Measurements from ENCODE around the gene BRINP3. TPM values are rescaled to one million over a fixed set of nuclear protein-coding genes. Genes with fewer than 3 reads are reported as not detected.

Gene BRINP3
- total and polyA plus RNA-seq, 3 experiments from 2014 or later = not detected

DNA sequence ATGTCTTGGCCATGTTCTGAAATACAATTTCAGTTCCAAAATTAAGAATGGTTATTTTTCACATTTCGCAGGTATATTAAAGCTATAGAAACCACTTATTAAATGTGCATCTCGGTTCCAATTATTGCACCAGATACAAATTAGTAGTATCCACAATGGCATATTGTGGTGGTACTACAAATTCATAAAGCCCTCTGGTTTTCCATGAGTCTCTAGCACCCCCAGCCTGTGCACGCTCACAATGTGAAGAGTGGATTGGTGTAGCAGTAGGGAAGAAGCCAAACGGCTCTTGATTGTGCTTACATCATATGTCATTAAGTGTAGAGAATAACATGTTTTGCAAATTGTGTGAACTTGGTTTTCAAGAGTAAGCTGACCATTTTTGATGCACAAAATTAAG, 1.9 kb upstream of the BRINP3 start:
- Mint-ChIP-seq H3K36me3 (no peaks in the 10 kb centered on the region), H3K4me3 (no peak overlapping the region), H3K27ac (no peak overlapping the region), H3K9me3 (peaks cover 3 to 18% (median 8%) of the 10 kb centered on the region in 5 donors), H3K27me3 (peaks cover 0 to 5% of the 10 kb centered on the region in 2 donors), H3K4me1 (peaks cover 0 to 5% (median 1%) of the 10 kb centered on the region in 3 donors)
- ChIA-PET POLR2A (no interaction called here), CTCF (no interaction called here)
- Histone ChIP-seq H3K27ac (ENCODE audit: low read depth, low read length) (no peak overlapping the region), H3K4me3 (ENCODE audit: low read length) (no peak overlapping the region), H3K4me1 (ENCODE audit: insufficient read depth, low read length) (no peaks in the 10 kb centered on the region), H3K36me3 (ENCODE audit: insufficient read depth, low read length) (no peaks in the 10 kb centered on the region), H3K27me3 (ENCODE audit: insufficient read depth, low read length, poor library complexity, severe bottlenecking) (no peaks in the 10 kb centered on the region), H3K9me3 (ENCODE audit: low read length) (no peaks in the 10 kb centered on the region)
- DNase-seq = no peak

DNA sequence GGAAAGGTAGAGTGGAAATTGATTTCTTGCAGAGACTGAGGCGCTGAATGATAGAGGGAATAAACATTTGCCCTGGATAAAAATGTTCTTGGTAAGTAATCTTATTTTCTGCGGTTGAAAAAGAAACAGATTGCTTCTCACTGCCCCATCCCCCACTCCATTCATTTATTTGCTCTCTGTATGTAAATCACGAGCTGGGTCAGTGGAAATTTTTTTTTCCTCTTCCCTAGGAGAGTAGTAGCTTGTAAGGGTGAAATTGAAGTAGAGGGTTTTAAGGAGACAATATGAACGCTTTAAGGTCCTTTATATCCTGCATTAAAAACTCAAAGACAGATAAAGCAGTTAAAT, 1.4 kb upstream of the BRINP3 start:
- no peak for DNase-seq
- POLR2A ChIA-PET = no interaction called here
- CTCF ChIA-PET = no interaction called here
- H3K4me1 ChIP-seq (ENCODE audit: insufficient read depth, low read length) = no peaks in the 10 kb centered on the region
- no peaks in the 10 kb centered on the region for H3K9me3 ChIP-seq (ENCODE audit: low read length)
- no peak overlapping the region for H3K4me3 ChIP-seq (ENCODE audit: low read length)
- no peak overlapping the region for H3K27ac ChIP-seq (ENCODE audit: low read depth, low read length)
- Mint-ChIP-seq H3K9me3 (peaks cover 4 to 20% (median 8%) of the 10 kb centered on the region in 5 donors), H3K27ac (no peak overlapping the region), H3K36me3 (no peaks in the 10 kb centered on the region), H3K4me1 (peaks cover 0 to 5% (median 1%) of the 10 kb centered on the region in 3 donors), H3K4me3 (no peak overlapping the region), H3K27me3 (peaks cover 0 to 5% of the 10 kb centered on the region in 2 donors)
- H3K27me3 ChIP-seq (ENCODE audit: insufficient read depth, low read length, poor library complexity, severe bottlenecking) = no peaks in the 10 kb centered on the region
- no peaks in the 10 kb centered on the region for H3K36me3 ChIP-seq (ENCODE audit: insufficient read depth, low read length)

- Mint-ChIP-seq H3K4me1 (peaks cover 0 to 5% (median 1%) of the 10 kb centered on the region in 3 donors), H3K9me3 (peaks cover 5 to 22% (median 8%) of the 10 kb centered on the region in 5 donors), H3K4me3 (peak overlapping the region in 1 of 7 donors; percentile 15), H3K36me3 (no peaks in the 10 kb centered on the region), H3K27ac (no peak overlapping the region), H3K27me3 (peaks cover 0 to 5% of the 10 kb centered on the region in 2 donors)
- no peak overlapping the region for H3K4me3 ChIP-seq (ENCODE audit: low read length)
- CTCF ChIA-PET = no interaction called here
- no peaks in the 10 kb centered on the region for H3K9me3 ChIP-seq (ENCODE audit: low read length)
- no peaks in the 10 kb centered on the region for H3K4me1 ChIP-seq (ENCODE audit: insufficient read depth, low read length)
- no peak overlapping the region for H3K27ac ChIP-seq (ENCODE audit: low read depth, low read length)
- no peaks in the 10 kb centered on the region for H3K27me3 ChIP-seq (ENCODE audit: insufficient read depth, low read length, poor library complexity, severe bottlenecking)
- POLR2A ChIA-PET = no interaction called here
- no peak for DNase-seq
- H3K36me3 ChIP-seq (ENCODE audit: insufficient read depth, low read length) = no peaks in the 10 kb centered on the region
These were observed 735 bp upstream of the BRINP3 start for GRCh38 chr1:190478149-190479049.

DNA sequence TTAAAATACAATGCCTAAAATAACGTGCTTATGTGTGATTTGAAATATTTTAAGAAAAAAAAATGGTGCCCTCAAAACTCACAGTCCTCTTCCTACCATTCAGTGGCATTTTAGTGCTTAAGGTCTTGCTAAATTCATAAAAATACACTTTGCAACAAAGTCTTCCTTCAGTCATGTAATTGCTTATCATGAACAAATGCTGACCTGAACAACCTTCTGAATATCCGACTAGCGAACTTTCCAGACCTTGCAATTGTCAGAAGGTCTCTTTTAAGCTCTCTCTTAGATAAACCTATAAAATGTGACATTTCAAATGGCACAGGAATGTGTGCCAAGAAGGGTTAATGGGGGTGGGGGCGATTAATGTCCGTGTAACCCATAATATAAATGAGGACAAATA, 858 bp downstream of the BRINP3 start:
- H3K27ac ChIP-seq (ENCODE audit: low read depth, low read length) = no peak overlapping the region
- H3K4me3 Mint-ChIP-seq = no peak overlapping the region
- peaks cover 0 to 5% of the 10 kb centered on the region in 2 donors for H3K27me3 Mint-ChIP-seq
- peaks cover 0 to 5% (median 1%) of the 10 kb centered on the region in 3 donors for H3K4me1 Mint-ChIP-seq
- H3K27ac Mint-ChIP-seq = no peak overlapping the region
- ChIA-PET POLR2A (no interaction called here), CTCF (no interaction called here)
- no peaks in the 10 kb centered on the region for H3K36me3 ChIP-seq (ENCODE audit: insufficient read depth, low read length)
- H3K9me3 ChIP-seq (ENCODE audit: low read length) = no peaks in the 10 kb centered on the region
- H3K36me3 Mint-ChIP-seq = no peaks in the 10 kb centered on the region
- H3K9me3 Mint-ChIP-seq = peaks cover 6 to 21% (median 9%) of the 10 kb centered on the region in 5 donors
- no peak overlapping the region for H3K4me3 ChIP-seq (ENCODE audit: low read length)
- no peaks in the 10 kb centered on the region for H3K4me1 ChIP-seq (ENCODE audit: insufficient read depth, low read length)
- DNase-seq = no peak
- H3K27me3 ChIP-seq (ENCODE audit: insufficient read depth, low read length, poor library complexity, severe bottlenecking) = no peaks in the 10 kb centered on the region

- Histone ChIP-seq H3K36me3 (ENCODE audit: insufficient read depth, low read length) (no peaks in the 10 kb centered on the region), H3K4me3 (ENCODE audit: low read length) (no peak overlapping the region), H3K27me3 (ENCODE audit: insufficient read depth, low read length, poor library complexity, severe bottlenecking) (no peaks in the 10 kb centered on the region), H3K9me3 (ENCODE audit: low read length) (no peaks in the 10 kb centered on the region), H3K4me1 (ENCODE audit: insufficient read depth, low read length) (no peaks in the 10 kb centered on the region), H3K27ac (ENCODE audit: low read depth, low read length) (no peak overlapping the region)
- no peak for DNase-seq
- ChIA-PET CTCF (no interaction called here), POLR2A (no interaction called here)
- Mint-ChIP-seq H3K27ac (peak overlapping the region in 1 of 8 donors; percentile 32), H3K4me3 (no peak overlapping the region), H3K27me3 (peaks cover 0 to 5% of the 10 kb centered on the region in 2 donors), H3K36me3 (no peaks in the 10 kb centered on the region), H3K4me1 (peaks cover 0 to 5% (median 1%) of the 10 kb centered on the region in 3 donors), H3K9me3 (peaks cover 6 to 20% (median 9%) of the 10 kb centered on the region in 5 donors)
These were observed 1.3 kb downstream of the BRINP3 start for GRCh38 chr1:190476321-190476720.

- Histone ChIP-seq H3K4me1 (ENCODE audit: insufficient read depth, low read length) (no peaks in the 10 kb centered on the region), H3K27me3 (ENCODE audit: insufficient read depth, low read length, poor library complexity, severe bottlenecking) (no peaks in the 10 kb centered on the region), H3K4me3 (ENCODE audit: low read length) (no peak overlapping the region), H3K27ac (ENCODE audit: low read depth, low read length) (no peak overlapping the region), H3K36me3 (ENCODE audit: insufficient read depth, low read length) (no peaks in the 10 kb centered on the region), H3K9me3 (ENCODE audit: low read length) (no peaks in the 10 kb centered on the region)
- DNase-seq = no peak
- Mint-ChIP-seq H3K27me3 (peaks cover 0 to 5% of the 10 kb centered on the region in 2 donors), H3K36me3 (no peaks in the 10 kb centered on the region), H3K4me1 (peaks cover 0 to 5% (median 1%) of the 10 kb centered on the region in 3 donors), H3K4me3 (peak overlapping the region in 1 of 7 donors; percentile 2), H3K27ac (no peak overlapping the region), H3K9me3 (peaks cover 6 to 19% (median 10%) of the 10 kb centered on the region in 5 donors)
- ChIA-PET CTCF (no interaction called here), POLR2A (no interaction called here)
These were observed 2.1 kb downstream of the BRINP3 start for GRCh38 chr1:190475421-190476141.

GRCh38 chr1:190474650-190475211, 2.9 kb downstream of the BRINP3 start:
- Mint-ChIP-seq H3K36me3 (no peaks in the 10 kb centered on the region), H3K27ac (no peak overlapping the region), H3K4me3 (no peak overlapping the region), H3K9me3 (peaks cover 6 to 15% (median 10%) of the 10 kb centered on the region in 5 donors), H3K27me3 (peaks cover 0 to 5% of the 10 kb centered on the region in 2 donors), H3K4me1 (peaks cover 0 to 5% (median 1%) of the 10 kb centered on the region in 3 donors)
- ChIA-PET POLR2A (no interaction called here), CTCF (no interaction called here)
- Histone ChIP-seq H3K9me3 (ENCODE audit: low read length) (no peaks in the 10 kb centered on the region), H3K4me3 (ENCODE audit: low read length) (no peak overlapping the region), H3K27me3 (ENCODE audit: insufficient read depth, low read length, poor library complexity, severe bottlenecking) (no peaks in the 10 kb centered on the region), H3K27ac (ENCODE audit: low read depth, low read length) (no peak overlapping the region), H3K36me3 (ENCODE audit: insufficient read depth, low read length) (no peaks in the 10 kb centered on the region), H3K4me1 (ENCODE audit: insufficient read depth, low read length) (no peaks in the 10 kb centered on the region)
- DNase-seq = no peak

DNA sequence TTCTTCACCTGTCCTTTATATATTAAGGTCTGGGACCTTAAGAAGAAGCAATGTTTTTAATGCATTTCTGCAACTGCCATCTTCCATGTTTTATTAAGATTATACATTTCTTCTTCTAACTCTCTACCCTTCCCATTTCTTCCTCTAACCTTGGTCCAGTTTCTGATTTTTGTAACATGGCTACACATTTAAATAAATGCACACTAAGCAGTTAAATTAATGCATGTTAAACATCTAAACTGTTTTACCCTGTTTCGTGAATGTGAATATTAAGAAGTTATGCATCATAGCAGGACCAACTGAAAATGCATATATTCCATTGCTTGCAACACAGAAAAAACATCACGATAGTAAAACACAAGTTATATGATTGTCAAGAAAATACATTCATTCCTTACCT, 3.7 kb downstream of the BRINP3 start:
- Histone ChIP-seq H3K4me3 (ENCODE audit: low read length) (no peak overlapping the region), H3K27ac (ENCODE audit: low read depth, low read length) (no peak overlapping the region), H3K36me3 (ENCODE audit: insufficient read depth, low read length) (no peaks in the 10 kb centered on the region), H3K27me3 (ENCODE audit: insufficient read depth, low read length, poor library complexity, severe bottlenecking) (no peaks in the 10 kb centered on the region), H3K9me3 (ENCODE audit: low read length) (no peaks in the 10 kb centered on the region), H3K4me1 (ENCODE audit: insufficient read depth, low read length) (no peaks in the 10 kb centered on the region)
- no peak overlapping the region for H3K27ac Mint-ChIP-seq
- peaks cover 6 to 15% (median 9%) of the 10 kb centered on the region in 5 donors for H3K9me3 Mint-ChIP-seq
- H3K4me3 Mint-ChIP-seq = no peak overlapping the region
- CTCF ChIA-PET = no interaction called here
- H3K27me3 Mint-ChIP-seq = peaks cover 0 to 5% of the 10 kb centered on the region in 2 donors
- H3K36me3 Mint-ChIP-seq = no peaks in the 10 kb centered on the region
- POLR2A ChIA-PET = no interaction called here
- peaks cover 0 to 5% (median 1%) of the 10 kb centered on the region in 3 donors for H3K4me1 Mint-ChIP-seq
- DNase-seq = no peak
